ENCODE data around the gene ZNF83.

The ZNF83 gene

DNA sequence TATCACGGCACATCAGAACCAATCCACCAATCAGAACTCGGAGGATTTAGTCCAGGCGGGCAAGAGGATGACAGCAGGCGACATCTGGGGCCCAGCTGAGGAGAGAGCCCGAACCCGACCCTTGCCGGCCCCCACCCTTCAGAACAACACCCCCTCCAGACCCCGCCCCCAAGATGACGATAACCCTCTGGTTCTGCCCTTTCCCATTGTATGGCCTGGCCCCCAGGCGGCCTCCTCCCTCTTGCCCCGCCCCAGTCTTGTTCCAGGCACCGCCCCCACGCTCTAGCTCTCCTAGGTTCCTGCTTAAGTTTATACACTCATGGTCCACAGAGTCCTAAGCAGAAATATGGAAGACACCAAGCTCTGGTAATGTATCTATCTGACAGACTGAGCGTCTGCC, 2.8 kb upstream of the ZNF83 start:
- H3K9ac ChIP-seq (ENCODE audit: low read length), result no peak overlapping the region
- no peaks in the 10 kb centered on the region for H4K20me1 ChIP-seq (ENCODE audit: insufficient read depth, low read length)
- H3K79me2 ChIP-seq (ENCODE audit: low read length), result no peaks in the 10 kb centered on the region
- H3F3A ChIP-seq (ENCODE audit: insufficient read depth, low read length), result no peaks in the 10 kb centered on the region
- no peak overlapping the region for H3K4me3 ChIP-seq (ENCODE audit: low read length)
- H3K27me3 ChIP-seq (replicated peaks; ENCODE audit: insufficient read depth, low read length), result no peaks in the 10 kb centered on the region
- no peaks in the 10 kb centered on the region for H3K9me2 ChIP-seq (replicated peaks; ENCODE audit: insufficient read depth, low read length)
- no peaks in the 10 kb centered on the region for H3K4me1 ChIP-seq (ENCODE audit: low read length)
- no peak for DNase-seq
- no peak overlapping the region for H3K4me2 ChIP-seq (ENCODE audit: low read depth, low read length)
- H3K36me3 ChIP-seq (replicated peaks; ENCODE audit: insufficient read depth, low read length), result no peaks in the 10 kb centered on the region
- no peaks in the 10 kb centered on the region for H3K9me3 ChIP-seq (replicated peaks; ENCODE audit: insufficient read depth, low read length)
- no peak overlapping the region for H2AFZ ChIP-seq (ENCODE audit: low read length)
- TF ChIP-seq, protein P1, sequence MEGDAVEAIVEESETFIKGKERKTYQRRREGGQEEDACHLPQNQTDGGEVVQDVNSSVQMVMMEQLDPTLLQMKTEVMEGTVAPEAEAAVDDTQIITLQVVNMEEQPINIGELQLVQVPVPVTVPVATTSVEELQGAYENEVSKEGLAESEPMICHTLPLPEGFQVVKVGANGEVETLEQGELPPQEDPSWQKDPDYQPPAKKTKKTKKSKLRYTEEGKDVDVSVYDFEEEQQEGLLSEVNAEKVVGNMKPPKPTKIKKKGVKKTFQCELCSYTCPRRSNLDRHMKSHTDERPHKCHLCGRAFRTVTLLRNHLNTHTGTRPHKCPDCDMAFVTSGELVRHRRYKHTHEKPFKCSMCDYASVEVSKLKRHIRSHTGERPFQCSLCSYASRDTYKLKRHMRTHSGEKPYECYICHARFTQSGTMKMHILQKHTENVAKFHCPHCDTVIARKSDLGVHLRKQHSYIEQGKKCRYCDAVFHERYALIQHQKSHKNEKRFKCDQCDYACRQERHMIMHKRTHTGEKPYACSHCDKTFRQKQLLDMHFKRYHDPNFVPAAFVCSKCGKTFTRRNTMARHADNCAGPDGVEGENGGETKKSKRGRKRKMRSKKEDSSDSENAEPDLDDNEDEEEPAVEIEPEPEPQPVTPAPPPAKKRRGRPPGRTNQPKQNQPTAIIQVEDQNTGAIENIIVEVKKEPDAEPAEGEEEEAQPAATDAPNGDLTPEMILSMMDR (IDR thresholded peaks at IDR 0.05; ENCODE audit: low read length), result no peak
- TF ChIP-seq EZH2phosphoT487 (IDR thresholded peaks at IDR 0.05; ENCODE audit: low read length), result no peak
- no peak for TF ChIP-seq EZH2 (optimal IDR thresholded peaks at IDR 0.05; ENCODE audit: low read depth, low read length)
- H3K27ac ChIP-seq (ENCODE audit: low read length), result no peak overlapping the region

DNA sequence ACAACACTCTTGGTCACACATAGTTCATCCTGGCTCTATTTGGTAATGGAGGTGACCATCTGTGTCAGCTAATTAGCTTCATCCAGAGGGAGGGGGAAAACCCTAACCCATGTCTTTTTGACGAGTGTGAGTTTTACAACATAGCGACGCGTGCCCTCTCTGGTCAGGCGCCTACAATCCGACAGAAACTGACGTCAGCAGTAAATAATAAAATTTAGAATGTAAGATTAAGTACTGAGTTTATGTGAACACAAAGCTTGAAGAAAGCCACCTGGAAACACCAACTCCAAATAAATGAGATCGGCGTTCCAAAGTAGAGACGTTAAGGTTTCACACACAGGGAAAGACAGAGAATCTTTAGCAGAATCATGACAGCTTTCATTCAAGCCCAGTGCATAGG, 1.8 kb upstream of the ZNF83 start:
- H4K20me1 ChIP-seq (ENCODE audit: insufficient read depth, low read length), result no peaks in the 10 kb centered on the region
- no peaks in the 10 kb centered on the region for H3K4me1 ChIP-seq (ENCODE audit: low read length)
- H3K9me2 ChIP-seq (replicated peaks; ENCODE audit: insufficient read depth, low read length), result no peaks in the 10 kb centered on the region
- no peaks in the 10 kb centered on the region for H3K36me3 ChIP-seq (replicated peaks; ENCODE audit: insufficient read depth, low read length)
- H3K4me3 ChIP-seq (ENCODE audit: low read length), result no peak overlapping the region
- H3K9me3 ChIP-seq (replicated peaks; ENCODE audit: insufficient read depth, low read length), result no peaks in the 10 kb centered on the region
- H3K9ac ChIP-seq (ENCODE audit: low read length), result no peak overlapping the region
- DNase-seq, result no peak
- no peak overlapping the region for H3K4me2 ChIP-seq (ENCODE audit: low read depth, low read length)
- H3K79me2 ChIP-seq (ENCODE audit: low read length), result no peaks in the 10 kb centered on the region
- no peak overlapping the region for H2AFZ ChIP-seq (ENCODE audit: low read length)
- no peak overlapping the region for H3K27ac ChIP-seq (ENCODE audit: low read length)
- no peaks in the 10 kb centered on the region for H3F3A ChIP-seq (ENCODE audit: insufficient read depth, low read length)
- no peaks in the 10 kb centered on the region for H3K27me3 ChIP-seq (replicated peaks; ENCODE audit: insufficient read depth, low read length)
- TF ChIP-seq EZH2 (optimal IDR thresholded peaks at IDR 0.05; ENCODE audit: low read depth, low read length), result no peak
- TF ChIP-seq, protein P1 (IDR thresholded peaks at IDR 0.05; ENCODE audit: low read length), result no peak
- no peak for TF ChIP-seq EZH2phosphoT487 (IDR thresholded peaks at IDR 0.05; ENCODE audit: low read length)

DNA sequence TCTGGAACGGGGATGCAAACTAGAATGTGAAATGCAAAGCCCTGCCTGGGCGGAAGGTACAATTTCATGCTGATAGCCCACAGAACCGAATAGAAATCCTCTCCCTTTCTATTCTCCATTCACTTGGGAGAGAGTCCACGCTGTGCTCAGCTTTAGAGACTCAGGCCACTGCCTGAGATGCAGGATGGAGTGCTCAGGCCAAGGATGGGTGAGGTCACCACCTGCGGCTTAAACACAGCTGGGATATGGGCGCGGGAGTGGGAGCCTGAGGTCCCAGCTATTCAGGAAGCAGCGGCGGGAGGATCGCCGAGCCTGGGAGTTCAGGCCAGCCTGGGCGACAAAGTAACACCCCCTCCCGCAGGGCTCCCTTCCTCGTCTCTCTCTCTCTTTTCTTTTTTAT, 446 bp upstream of the ZNF83 start:
- no peaks in the 10 kb centered on the region for H4K20me1 ChIP-seq (ENCODE audit: insufficient read depth, low read length)
- DNase-seq, result no peak
- TF ChIP-seq, protein P1 (IDR thresholded peaks at IDR 0.05; ENCODE audit: low read length), result no peak
- TF ChIP-seq EZH2phosphoT487 (IDR thresholded peaks at IDR 0.05; ENCODE audit: low read length), result no peak
- TF ChIP-seq EZH2 (optimal IDR thresholded peaks at IDR 0.05; ENCODE audit: low read depth, low read length), result no peak
- H3K4me1 ChIP-seq (ENCODE audit: low read length), result no peaks in the 10 kb centered on the region
- no peaks in the 10 kb centered on the region for H3K79me2 ChIP-seq (ENCODE audit: low read length)
- H3K27me3 ChIP-seq (replicated peaks; ENCODE audit: insufficient read depth, low read length), result no peaks in the 10 kb centered on the region
- H3K9me3 ChIP-seq (replicated peaks; ENCODE audit: insufficient read depth, low read length), result no peaks in the 10 kb centered on the region
- H3K4me2 ChIP-seq (ENCODE audit: low read depth, low read length), result no peak overlapping the region
- H3K4me3 ChIP-seq (ENCODE audit: low read length), result no peak overlapping the region
- H3K9me2 ChIP-seq (replicated peaks; ENCODE audit: insufficient read depth, low read length), result no peaks in the 10 kb centered on the region
- H3K36me3 ChIP-seq (replicated peaks; ENCODE audit: insufficient read depth, low read length), result no peaks in the 10 kb centered on the region
- H3K27ac ChIP-seq (ENCODE audit: low read length), result no peak overlapping the region
- H3K9ac ChIP-seq (ENCODE audit: low read length), result no peak overlapping the region
- H3F3A ChIP-seq (ENCODE audit: insufficient read depth, low read length), result no peaks in the 10 kb centered on the region
- H2AFZ ChIP-seq (ENCODE audit: low read length), result no peak overlapping the region
